ES-I3 (cell line): Measurements from ENCODE around the gene ZIC5.

Experiments
- H3K36me3 ChIP-seq: 2 replicates; pipeline ENCODE4 v1.6.1; 2013; ENCODE audit warnings: mild to moderate bottlenecking, low read length, control low read depth, moderate library complexity; ENCODE audit not compliant: insufficient read depth
- H3K4me1 ChIP-seq: 2 replicates; pipeline ENCODE4 v1.6.1; 2013; ENCODE audit warnings: mild to moderate bottlenecking, control low read depth, low read length; ENCODE audit not compliant: insufficient read depth
- H3K9ac ChIP-seq: 2 replicates; pipeline ENCODE4 v1.6.1; 2013; ENCODE audit warnings: low read depth, mild to moderate bottlenecking, low read length, moderate library complexity
- H3K9me3 ChIP-seq: 2 replicates; pipeline ENCODE4 v1.6.1; 2013; ENCODE audit warnings: mild to moderate bottlenecking, low read length, moderate library complexity; ENCODE audit not compliant: control insufficient read depth, insufficient read depth

The ZIC5 gene

DNA sequence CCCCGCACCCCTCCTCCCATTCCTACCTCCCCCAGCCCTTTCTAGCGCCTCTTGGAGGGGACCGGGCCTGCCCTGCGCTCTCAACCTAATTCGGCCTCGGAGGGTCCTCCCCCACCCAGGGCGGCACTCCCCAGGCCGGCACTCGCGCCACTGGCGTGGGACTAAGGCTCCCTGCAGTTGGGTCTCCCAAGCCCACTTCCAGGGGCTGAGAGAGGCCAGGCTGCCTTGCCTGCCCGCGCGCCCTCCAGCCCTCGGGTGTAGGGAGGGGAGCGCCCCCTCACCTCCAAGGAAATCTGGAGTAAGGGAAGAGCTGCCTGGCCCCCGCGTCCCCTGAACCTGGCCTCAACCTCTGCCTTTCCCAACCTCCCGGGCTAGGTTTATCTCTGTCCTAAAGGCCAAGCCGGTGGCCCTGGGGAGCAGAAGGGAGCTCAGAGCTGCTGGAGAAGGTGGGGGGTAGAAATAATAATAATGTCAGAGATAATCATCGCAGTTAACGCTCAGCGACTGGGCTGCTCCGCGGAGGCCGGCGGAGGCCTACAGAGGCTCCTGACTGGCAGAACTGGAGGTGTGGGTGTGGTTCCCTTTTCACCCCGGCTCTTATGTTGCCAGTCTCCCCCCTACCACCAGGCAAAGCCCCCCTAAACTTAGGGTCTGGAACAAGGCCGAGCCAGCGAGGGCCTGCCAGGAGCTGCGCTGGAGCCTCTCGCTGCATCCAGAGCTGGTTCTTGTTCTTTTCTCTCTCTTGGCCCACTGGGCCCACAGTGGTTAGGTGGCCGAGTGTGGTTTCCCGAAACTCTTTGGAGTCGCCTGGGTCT, 19.7 kb upstream of the ZIC5 start:
- Histone ChIP-seq H3K9me3 (no peaks in the 10 kb centered on the region), H3K36me3 (no peaks in the 10 kb centered on the region), H3K9ac (peak overlapping the region; percentile 47), H3K4me1 (peaks cover 11% of the 10 kb centered on the region)

DNA sequence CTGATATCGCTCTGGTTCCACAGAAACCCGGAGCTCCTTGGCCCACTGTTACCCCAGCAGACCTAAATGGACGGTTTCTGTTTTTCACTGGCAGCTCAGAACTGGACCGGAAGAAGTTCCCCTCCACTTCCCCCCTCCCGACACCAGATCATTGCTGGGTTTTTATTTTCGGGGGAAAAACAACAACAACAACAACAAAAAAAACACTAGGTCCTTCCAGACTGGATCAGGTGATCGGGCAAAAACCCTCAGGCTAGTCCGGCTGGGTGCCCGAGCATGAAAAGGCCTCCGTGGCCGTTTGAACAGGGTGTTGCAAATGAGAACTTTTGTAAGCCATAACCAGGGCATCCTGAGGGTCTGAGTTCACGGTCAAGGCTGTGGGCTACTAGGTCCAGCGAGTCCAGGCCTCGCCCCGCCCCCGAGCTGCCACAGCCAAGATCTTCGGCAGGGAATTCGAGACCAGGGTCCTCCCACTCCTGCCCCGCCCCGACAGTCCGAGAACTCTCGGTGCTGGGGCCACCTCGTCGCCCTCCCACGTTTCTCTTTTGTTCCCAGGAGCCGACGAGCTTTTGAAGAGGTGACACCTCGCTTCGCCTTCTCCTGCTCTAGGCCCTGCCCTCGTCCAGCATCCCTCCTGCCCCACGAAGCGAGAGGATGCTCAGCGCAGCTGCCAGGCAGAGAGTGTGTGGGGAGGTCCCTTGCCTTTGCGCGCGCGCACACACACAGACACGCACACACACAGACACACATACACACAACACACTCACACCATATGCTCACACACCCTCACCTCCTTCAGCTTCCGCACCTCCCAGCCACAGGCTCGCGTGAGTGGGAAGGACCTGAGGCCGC, 18.8 kb upstream of the ZIC5 start:
- Histone ChIP-seq H3K9me3 (no peaks in the 10 kb centered on the region), H3K4me1 (peaks cover 13% of the 10 kb centered on the region), H3K9ac (peak overlapping the region; percentile 47; the same call in 1 of the 2 replicates), H3K36me3 (no peaks in the 10 kb centered on the region)

DNA sequence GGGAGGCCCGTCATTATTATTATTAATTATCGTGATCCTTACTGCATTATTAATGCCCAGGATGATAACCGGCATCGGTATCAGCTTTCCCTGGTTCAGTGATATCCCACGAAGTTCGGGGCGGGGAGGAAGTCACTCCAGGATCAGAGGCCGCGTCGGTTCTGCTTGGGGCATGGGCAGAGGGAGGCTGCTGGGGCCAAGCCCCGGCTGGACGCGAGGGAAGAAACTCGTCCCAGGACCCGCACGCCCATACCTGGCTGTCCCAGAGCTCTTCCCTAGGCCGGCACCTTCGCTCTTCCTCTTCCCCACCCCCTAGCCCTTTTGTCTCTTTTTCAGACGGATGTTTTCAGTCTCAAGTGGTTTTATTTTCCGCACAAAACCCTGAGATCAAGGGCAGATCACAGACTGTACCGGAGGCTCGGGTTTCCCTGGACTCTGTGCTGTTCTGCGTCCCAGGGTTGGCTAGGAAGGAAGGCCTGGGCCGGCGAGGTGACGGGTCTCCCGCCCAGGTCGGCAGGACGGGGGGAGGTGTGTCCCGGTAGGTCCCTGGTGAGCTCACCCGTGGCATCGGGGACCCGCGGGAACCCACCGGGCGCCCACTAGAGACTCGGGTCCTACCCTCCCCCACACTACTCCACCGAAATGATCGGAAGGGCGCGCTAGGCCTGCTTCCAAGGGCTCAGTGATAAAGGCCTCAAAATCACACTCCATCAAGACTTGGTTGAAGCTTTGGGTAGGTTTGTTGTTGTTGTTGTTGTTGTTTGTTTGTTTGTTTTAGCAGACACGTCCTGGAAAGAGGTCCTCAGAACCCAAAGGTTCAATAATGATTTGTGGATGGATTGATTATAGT, 17.9 kb upstream of the ZIC5 start:
- Histone ChIP-seq H3K4me1 (peaks cover 13% of the 10 kb centered on the region), H3K9me3 (no peaks in the 10 kb centered on the region), H3K36me3 (no peaks in the 10 kb centered on the region), H3K9ac (peak overlapping the region; percentile 47)

DNA sequence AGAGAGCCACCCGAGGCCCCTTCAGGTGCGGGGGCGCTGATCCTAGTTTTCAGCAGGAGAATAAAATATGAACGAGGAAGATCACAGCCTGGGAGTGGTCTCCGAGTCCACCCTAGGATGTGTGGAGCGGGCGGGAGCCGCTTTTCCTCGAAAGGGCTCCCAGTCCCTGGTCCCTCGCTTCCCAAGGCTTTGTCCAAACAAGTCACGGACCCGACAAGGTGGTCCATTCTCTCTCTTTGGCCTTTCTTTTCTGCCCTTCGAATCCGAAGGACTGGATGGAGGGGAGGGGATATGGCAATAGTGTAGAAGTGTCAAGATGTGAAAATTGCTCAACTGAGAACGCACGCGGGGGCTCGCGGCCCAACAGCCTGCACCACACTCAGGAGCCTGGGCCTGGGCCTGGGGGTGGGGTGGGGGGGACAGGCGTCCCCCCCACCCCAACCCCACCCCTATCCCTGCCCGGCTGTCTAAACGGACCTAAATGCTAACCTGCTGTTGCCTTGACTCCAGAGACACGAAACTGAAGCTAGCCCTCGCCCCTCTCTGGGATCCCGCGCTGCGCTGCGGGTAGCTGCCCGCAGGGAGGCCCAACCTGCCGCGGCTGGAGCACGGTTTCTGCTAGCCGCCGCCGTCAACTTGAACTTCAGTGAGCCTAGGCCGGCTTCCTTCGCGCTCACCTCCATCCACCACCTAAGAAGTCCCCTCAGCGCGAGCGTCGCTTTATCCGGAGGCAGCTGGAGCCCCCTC, 17.1 kb upstream of the ZIC5 start:
- Histone ChIP-seq H3K9ac (peak overlapping the region; percentile 47; the same call in 1 of the 2 replicates), H3K9me3 (no peaks in the 10 kb centered on the region), H3K4me1 (peaks cover 12% of the 10 kb centered on the region), H3K36me3 (no peaks in the 10 kb centered on the region)

DNA sequence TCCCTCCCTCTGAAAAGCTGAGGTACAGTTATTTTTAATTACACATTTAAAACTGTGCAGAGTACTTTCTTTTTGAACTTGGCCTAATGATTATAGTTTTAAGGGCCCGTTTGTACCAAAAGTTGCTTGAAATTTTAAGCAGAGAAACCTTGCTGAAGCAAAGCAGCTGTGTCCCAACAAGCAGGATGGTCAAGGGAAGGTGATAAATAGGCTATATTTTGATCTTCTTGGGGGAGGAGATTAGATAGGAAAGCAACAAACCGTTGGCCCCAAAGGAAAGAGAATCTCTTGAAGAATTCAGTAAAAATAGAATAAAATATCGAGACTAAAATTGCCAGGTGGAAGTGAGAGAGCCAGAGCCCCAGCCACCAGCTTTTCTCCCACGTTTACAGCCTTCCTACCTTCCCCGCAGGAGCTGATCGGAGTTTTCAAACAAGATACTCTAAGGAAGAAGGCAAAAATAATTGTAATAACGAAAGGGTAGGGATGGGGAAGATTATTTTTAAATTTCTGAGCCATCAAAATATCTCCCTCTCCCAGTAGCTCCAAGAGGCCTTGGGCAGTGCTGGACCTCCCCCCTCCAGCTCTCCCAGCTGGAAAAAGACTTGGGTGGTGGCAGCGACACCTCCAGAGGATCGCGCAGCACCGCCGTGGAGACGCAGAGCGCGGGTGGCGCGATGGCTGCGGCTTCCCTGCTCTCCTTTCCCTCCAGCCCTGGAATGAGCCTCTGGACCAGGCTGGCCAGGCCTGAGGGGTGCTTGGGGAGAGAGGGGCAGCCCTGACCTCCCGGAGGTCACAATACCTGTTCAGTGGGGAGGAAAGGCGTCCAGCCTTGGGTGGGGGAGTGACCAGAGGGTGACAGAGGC, 15.8 kb upstream of the ZIC5 start:
- Histone ChIP-seq H3K36me3 (no peaks in the 10 kb centered on the region), H3K9ac (peak overlapping the region; percentile 32; the same call in 1 of the 2 replicates), H3K4me1 (peaks cover 11% of the 10 kb centered on the region), H3K9me3 (no peaks in the 10 kb centered on the region)

DNA sequence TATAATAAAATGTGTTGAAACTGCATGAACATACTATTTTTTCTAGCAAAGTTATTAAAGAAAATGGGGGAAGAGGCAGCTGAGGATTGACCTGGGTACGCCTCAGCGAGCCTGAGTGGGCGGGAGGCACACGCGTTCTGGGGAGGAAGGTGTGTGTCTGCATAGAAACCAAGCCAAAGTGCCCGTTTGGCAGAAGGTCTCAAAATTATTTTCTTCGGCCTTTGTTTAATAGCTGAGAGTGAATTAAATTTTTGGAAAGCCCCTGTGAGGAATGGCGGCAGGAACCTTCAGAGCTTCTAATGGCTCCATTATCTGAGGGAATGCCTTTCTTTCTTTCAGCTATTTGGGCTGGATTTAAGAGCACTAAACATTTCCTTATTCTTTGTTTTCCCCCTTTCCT, 15.2 kb upstream of the ZIC5 start:
- Histone ChIP-seq H3K9me3 (no peaks in the 10 kb centered on the region), H3K9ac (no peak overlapping the region), H3K4me1 (peaks cover 11% of the 10 kb centered on the region), H3K36me3 (no peaks in the 10 kb centered on the region)

DNA sequence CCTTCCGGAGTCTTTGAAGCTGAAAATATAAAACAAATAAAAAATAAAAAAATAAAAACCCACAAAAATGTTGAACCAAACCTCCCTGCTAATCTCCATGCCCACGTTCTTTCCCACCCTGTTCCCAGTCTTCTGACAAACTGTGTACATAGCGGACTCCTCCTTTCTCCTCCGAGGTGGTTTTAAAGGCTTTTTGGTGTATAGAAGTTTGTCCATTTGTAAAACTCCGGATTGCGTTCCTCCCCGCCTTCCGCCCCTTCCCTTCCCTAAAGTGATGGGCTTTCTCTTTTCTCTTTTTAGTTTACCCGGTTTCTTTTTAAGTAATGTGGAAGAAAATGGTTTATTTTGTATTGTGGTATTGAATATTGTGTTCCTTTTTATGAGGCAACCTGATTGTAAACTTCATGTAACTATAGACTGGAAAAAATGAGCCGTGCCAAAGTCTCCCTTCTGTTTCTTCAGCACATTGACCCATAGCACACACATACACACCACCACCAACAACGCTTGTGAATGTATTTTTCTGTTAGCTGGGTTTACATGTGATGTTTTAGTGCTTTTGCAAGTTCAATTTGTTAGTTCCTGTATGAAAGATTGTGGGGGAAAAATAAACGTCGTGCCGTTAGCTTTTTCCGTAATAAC, 14.4 kb upstream of the ZIC5 start:
- peaks cover 11% of the 10 kb centered on the region for H3K4me1 ChIP-seq
- no peaks in the 10 kb centered on the region for H3K9me3 ChIP-seq
- H3K9ac ChIP-seq = 0 out of 2 replicates have a peak overlapping the region, but pooled peaks have one; percentile 4
- H3K36me3 ChIP-seq = no peaks in the 10 kb centered on the region

DNA sequence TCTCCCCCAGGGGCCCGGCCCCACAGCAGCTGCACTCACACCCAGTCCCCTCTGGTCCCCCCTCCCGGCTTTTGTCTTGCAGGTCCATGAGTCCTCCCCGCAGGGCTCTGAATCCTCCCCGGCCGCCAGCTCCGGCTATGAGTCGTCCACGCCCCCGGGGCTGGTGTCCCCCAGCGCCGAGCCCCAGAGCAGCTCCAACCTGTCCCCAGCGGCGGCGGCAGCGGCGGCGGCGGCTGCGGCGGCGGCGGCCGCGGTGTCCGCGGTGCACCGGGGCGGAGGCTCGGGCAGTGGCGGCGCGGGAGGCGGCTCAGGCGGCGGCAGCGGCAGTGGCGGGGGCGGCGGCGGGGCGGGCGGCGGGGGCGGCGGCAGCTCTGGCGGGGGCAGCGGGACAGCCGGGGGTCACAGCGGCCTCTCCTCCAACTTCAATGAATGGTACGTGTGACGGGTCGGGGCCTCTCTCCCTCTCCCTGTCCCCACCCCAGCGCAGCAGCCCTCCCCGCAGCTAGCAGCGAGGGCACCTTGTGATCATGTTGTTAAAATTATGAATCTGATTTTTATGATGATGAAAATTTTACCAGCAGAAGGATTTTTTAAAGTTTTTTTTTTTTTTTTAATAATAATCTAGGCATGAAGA, 13.8 kb upstream of the ZIC5 start:
- Histone ChIP-seq H3K9me3 (no peaks in the 10 kb centered on the region), H3K4me1 (peaks cover 11% of the 10 kb centered on the region), H3K9ac (peak overlapping the region; percentile 66; the same call in 1 of the 2 replicates), H3K36me3 (no peaks in the 10 kb centered on the region)

DNA sequence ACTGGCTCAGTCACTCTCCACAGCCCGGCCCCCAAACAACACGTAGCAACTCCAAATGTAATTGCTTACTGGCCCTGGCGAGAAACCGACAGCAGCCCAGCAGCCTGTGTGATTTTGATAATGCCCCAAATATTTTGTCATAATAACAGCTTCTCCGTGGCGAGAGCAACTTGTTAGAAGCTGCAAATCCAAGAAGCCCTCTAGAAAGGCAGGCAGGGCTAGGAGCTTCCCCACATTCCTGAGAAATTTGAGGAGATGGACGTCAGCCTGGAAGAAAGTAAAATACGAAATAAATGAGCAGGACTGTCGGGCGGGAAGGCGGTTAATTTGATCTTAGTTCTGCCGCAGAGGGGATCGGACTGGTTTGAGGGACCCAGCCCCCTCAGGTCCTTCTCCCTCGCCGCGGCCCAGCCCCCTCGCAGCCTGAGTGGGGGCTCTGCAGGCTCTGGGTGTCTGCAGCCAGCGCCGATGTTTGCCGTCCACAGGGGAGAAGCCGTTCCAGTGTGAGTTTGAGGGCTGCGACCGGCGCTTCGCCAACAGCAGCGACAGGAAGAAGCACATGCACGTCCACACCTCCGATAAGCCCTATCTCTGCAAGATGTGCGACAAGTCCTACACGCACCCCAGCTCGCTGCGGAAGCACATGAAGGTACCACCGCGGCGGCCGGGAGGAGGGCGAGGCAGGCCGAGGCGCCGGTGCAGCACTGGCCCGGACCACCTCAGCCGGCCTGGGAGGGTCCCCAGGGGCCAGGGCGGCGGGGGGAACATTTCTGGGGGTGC, 13.1 kb upstream of the ZIC5 start:
- Histone ChIP-seq H3K36me3 (no peaks in the 10 kb centered on the region), H3K9me3 (no peaks in the 10 kb centered on the region), H3K9ac (peak overlapping the region; percentile 66), H3K4me1 (peaks cover 11% of the 10 kb centered on the region)

DNA sequence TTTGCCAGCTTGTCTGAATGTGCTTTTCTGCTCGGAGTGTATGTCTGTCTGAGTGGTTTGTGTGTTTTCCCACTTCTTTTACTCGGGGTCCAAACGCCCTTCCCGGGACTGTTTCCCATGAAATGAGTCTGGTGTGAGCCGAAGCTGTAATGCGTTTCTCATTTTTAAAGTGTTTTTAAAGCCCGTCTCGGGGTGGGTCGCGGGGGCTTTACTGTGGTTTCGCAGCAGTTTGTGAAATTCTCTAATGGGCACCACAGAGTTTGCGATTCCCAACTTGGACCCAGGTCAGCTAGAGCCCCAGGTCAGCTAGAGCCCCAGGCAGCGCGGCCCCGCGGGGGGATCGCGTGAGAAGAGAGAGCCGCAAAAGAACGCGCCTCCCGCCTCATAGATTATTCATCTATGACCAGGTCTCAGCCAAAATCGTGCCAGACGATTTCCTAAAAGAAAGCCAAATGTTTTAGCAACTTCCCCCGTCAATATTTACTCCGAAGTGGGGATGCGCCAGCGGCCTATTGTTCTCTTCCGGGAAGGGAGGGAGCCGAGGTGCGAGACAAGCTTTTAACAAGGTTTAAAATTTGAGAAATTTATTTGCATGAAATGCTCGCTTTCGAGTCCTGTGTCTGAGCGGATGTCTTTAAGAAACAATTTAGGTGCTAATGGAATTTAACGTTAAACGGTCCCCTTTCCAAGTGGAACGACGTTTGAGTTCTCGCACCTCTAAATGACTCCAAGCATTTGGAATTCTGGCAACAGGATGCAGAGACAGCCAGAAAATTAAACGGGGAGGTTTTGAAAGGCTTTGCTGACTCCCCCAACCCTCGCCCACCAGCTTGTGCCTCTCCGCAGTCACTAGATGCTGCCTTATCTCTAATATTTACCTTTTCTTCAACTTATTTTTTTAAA, 12.2 kb upstream of the ZIC5 start:
- Histone ChIP-seq H3K4me1 (peaks cover 11% of the 10 kb centered on the region), H3K9me3 (no peaks in the 10 kb centered on the region), H3K9ac (peak overlapping the region; percentile 66)

More for the DNA sequence above, 12.2 kb upstream of the ZIC5 start:
- no peaks in the 10 kb centered on the region for H3K36me3 ChIP-seq
